SK-N-SH treated with all-trans-retinoic acid at 6 μM for 48 hours (cell line): ENCODE measurements around the gene MED9.

Experiments
- ATAC-seq: fragments of 200-7000 bp; cut with Tn5 transposase; 3 replicates; pipeline ENCODE4 v1.9.1; 2020; ENCODE audit warnings: mild to moderate bottlenecking, moderate library complexity
- ARNTL ChIP-seq: fragments of 450-650 bp; formaldehyde crosslinking; IDR thresholded peaks from 2 replicates; pipeline ENCODE4 v1.5.0; 2020; ENCODE audit warnings: low read depth, mild to moderate bottlenecking, moderate library complexity, borderline replicate concordance
- BACH2 ChIP-seq: fragments of 250-450 bp; sonication (Bioruptor Pico); IDR thresholded peaks from 2 replicates; pipeline ENCODE4 v1.9.0; 2021; ENCODE audit warnings: mild to moderate bottlenecking, borderline replicate concordance
- CREB5 ChIP-seq: fragments of 250-450 bp; sonication (Bioruptor Pico); IDR thresholded peaks from 2 replicates; pipeline ENCODE4 v1.5.1; 2020; ENCODE audit warnings: low read depth, mild to moderate bottlenecking, moderate library complexity
- CSDC2 ChIP-seq: fragments of 250-450 bp; sonication (Bioruptor Pico); IDR thresholded peaks from 2 replicates; pipeline ENCODE4 v1.5.0; 2020; ENCODE audit warnings: mild to moderate bottlenecking, moderate library complexity
- CSRNP3 ChIP-seq: fragments of 250-450 bp; sonication (Bioruptor Pico); IDR thresholded peaks from 2 replicates; pipeline ENCODE4 v1.5.1; 2021; ENCODE audit warnings: mild to moderate bottlenecking, moderate library complexity
- ESRRG ChIP-seq: fragments of 250-450 bp; sonication (Bioruptor Pico); IDR thresholded peaks from 2 replicates; pipeline ENCODE4 v1.6.1; 2021; ENCODE audit warnings: mild to moderate bottlenecking
- GLIS3 ChIP-seq: fragments of 250-450 bp; sonication (Bioruptor Pico); IDR thresholded peaks from 2 replicates; pipeline ENCODE4 v1.5.0; 2020; ENCODE audit warnings: mild to moderate bottlenecking, moderate library complexity
- ISL1 ChIP-seq: fragments of 250-450 bp; sonication (Bioruptor Pico); IDR thresholded peaks from 2 replicates; pipeline ENCODE4 v2.1.2; 2022; ENCODE audit warnings: mild to moderate bottlenecking, moderate library complexity
- PATZ1 ChIP-seq: fragments of 250-450 bp; sonication (Bioruptor Pico); IDR thresholded peaks from 2 replicates; pipeline ENCODE4 v1.8.0; 2020; ENCODE audit warnings: mild to moderate bottlenecking, moderate library complexity, borderline replicate concordance
- POU6F1 ChIP-seq: fragments of 250-450 bp; sonication (Bioruptor Pico); IDR thresholded peaks from 2 replicates; pipeline ENCODE4 v1.8.0; 2021; ENCODE audit warnings: low read depth, mild to moderate bottlenecking, moderate library complexity, borderline replicate concordance
- PPARA ChIP-seq: fragments of 250-450 bp; sonication (Bioruptor Pico); IDR thresholded peaks from 2 replicates; pipeline ENCODE4 v1.5.0; 2020; ENCODE audit warnings: mild to moderate bottlenecking, borderline replicate concordance
- RARB ChIP-seq: fragments of 250-450 bp; sonication (Bioruptor Pico); IDR thresholded peaks from 2 replicates; pipeline ENCODE4 v1.8.0; 2021; ENCODE audit warnings: mild to moderate bottlenecking, moderate library complexity
- SNAI2 ChIP-seq: fragments of 250-450 bp; sonication (Bioruptor Pico); IDR thresholded peaks from 2 replicates; pipeline ENCODE4 v1.5.0; 2020; ENCODE audit warnings: mild to moderate bottlenecking, moderate library complexity
- TOX ChIP-seq: fragments of 250-450 bp; sonication (Bioruptor Pico); IDR thresholded peaks from 2 replicates; pipeline ENCODE4 v1.8.0; 2021; ENCODE audit warnings: mild to moderate bottlenecking, moderate library complexity, borderline replicate concordance
- TSHZ2 ChIP-seq: fragments of 250-450 bp; sonication (Bioruptor Pico); IDR thresholded peaks from 2 replicates; pipeline ENCODE4 v1.5.0; 2020; ENCODE audit warnings: mild to moderate bottlenecking, moderate library complexity
- ZC3H10 ChIP-seq: fragments of 250-450 bp; sonication (Bioruptor Pico); IDR thresholded peaks from 2 replicates; pipeline ENCODE4 v1.5.1; 2021; ENCODE audit warnings: mild to moderate bottlenecking, moderate library complexity
- ZFP3 ChIP-seq: fragments of 250-450 bp; sonication (Bioruptor Pico); IDR thresholded peaks from 2 replicates; pipeline ENCODE4 v1.5.0; 2020; ENCODE audit warnings: mild to moderate bottlenecking, moderate library complexity
- ZFP30 ChIP-seq: fragments of 450-650 bp; formaldehyde crosslinking; IDR thresholded peaks from 2 replicates; pipeline ENCODE4 v1.5.0; 2022; ENCODE audit warnings: mild to moderate bottlenecking, moderate library complexity
- ZNF565 ChIP-seq: fragments of 450-650 bp; formaldehyde crosslinking; conservative IDR thresholded peaks from 2 replicates; pipeline ENCODE4 v1.5.0; 2020; ENCODE audit warnings: low read depth, mild to moderate bottlenecking, moderate library complexity
- ZNF70 ChIP-seq: fragments of 450-650 bp; formaldehyde crosslinking; IDR thresholded peaks from 2 replicates; pipeline ENCODE4 v1.5.0; 2020; ENCODE audit warnings: mild to moderate bottlenecking, moderate library complexity
- ZNF8 ChIP-seq: fragments of 450-650 bp; formaldehyde crosslinking; IDR thresholded peaks from 2 replicates; pipeline ENCODE4 v1.5.0; 2020; ENCODE audit warnings: mild to moderate bottlenecking, moderate library complexity

MED9 gene

GRCh38 chr17:17512866-17513265, 36.1 kb downstream of the MED9 start:
- TF ChIP-seq ZFP3 (CRISPR knock-in tag): no peak
- TF ChIP-seq ZNF8 (CRISPR knock-in tag): no peak
- no peak for TF ChIP-seq ESRRG (CRISPR knock-in tag)
- TF ChIP-seq RARB (CRISPR knock-in tag): no peak
- TF ChIP-seq ZFP30 (CRISPR knock-in tag): no peak
- TF ChIP-seq ZNF70 (CRISPR knock-in tag): no peak
- TF ChIP-seq SNAI2 (CRISPR knock-in tag): no peak
- TF ChIP-seq ISL1 (CRISPR knock-in tag): no peak
- TF ChIP-seq TSHZ2 (CRISPR knock-in tag): no peak
- TF ChIP-seq TOX (CRISPR knock-in tag): no peak
- TF ChIP-seq PPARA: no peak
- TF ChIP-seq BACH2 (CRISPR knock-in tag): no peak
- TF ChIP-seq ZC3H10 (CRISPR knock-in tag): no peak
- TF ChIP-seq GLIS3 (CRISPR knock-in tag): no peak
- TF ChIP-seq CSDC2 (CRISPR knock-in tag): no peak
- no peak for TF ChIP-seq ARNTL (CRISPR knock-in tag)
- TF ChIP-seq POU6F1: no peak
- no peak for TF ChIP-seq PATZ1
- TF ChIP-seq ZNF565 (CRISPR knock-in tag): no peak
- no peak for TF ChIP-seq CSRNP3 (CRISPR knock-in tag)
- ATAC-seq: no peak

GRCh38 chr17:17513626-17514025, 36.8 kb downstream of the MED9 start:
- no peak for ATAC-seq
- TF ChIP-seq GLIS3 (CRISPR knock-in tag) (no peak), BACH2 (CRISPR knock-in tag) (no peak), CREB5 (CRISPR knock-in tag) (no peak), ZFP3 (CRISPR knock-in tag) (no peak), PATZ1 (no peak), CSRNP3 (CRISPR knock-in tag) (no peak), RARB (CRISPR knock-in tag) (no peak), TSHZ2 (CRISPR knock-in tag) (no peak), POU6F1 (no peak), ZNF8 (CRISPR knock-in tag) (no peak), ZC3H10 (CRISPR knock-in tag) (no peak), ISL1 (CRISPR knock-in tag) (no peak), PPARA (no peak), ARNTL (CRISPR knock-in tag) (no peak), ZNF565 (CRISPR knock-in tag) (no peak), CSDC2 (CRISPR knock-in tag) (no peak), TOX (CRISPR knock-in tag) (no peak)
- TF ChIP-seq, all 23 proteins: peak for 0
